Measurements from ENCODE around the gene CCNO. TPM values are rescaled to one million over a fixed set of nuclear protein-coding genes. Genes with fewer than 3 reads are reported as not detected.

Gene CCNO
- under 1 TPM in 2 of 6 experiments, not detected in 4; 0.31 to 0.75 TPM for total RNA-seq
- long read RNA-seq, result 0 reads

- H3K36me3 ChIP-seq, result no peaks in the 10 kb centered on the region
- DNase-seq (peak; percentile 73 to 79 (median 78)), ATAC-seq (peak; percentile 83 to 91 (median 86))
- H3K4me1 ChIP-seq, result peaks cover 0 to 29% (median 7%) of the 10 kb centered on the region in 4 donors
- H3K27me3 ChIP-seq, result peaks cover 0 to 49% of the 10 kb centered on the region in 2 donors
- intact Hi-C loops (cut with DNase I), result no loop called here
- peak within 1 kb of the TSS; percentile 43 to 55 (median 51) for H3K4me3 ChIP-seq
- no peaks in the 10 kb centered on the region for H3K9me3 ChIP-seq
- 0% methylated on average over 7 of the region's 106 CpGs for WGBS (ENCODE audit: insufficient coverage, low coverage, low lambda C conversion rate, missing lambda C conversion rate)
- no peak for TF ChIP-seq POLR2A (IDR thresholded peaks at IDR 0.05)
- no peak for TF ChIP-seq CTCF (IDR thresholded peaks at IDR 0.05)
- H3K27ac ChIP-seq, result no peak within 1 kb of the TSS
These were observed at the start of gene CCNO for GRCh38 chr5:55232985-55233928. Gene CCNO (minus strand): TSS chr5:55233608. CDS start chr5:55233523, 85 bp downstream.

- WGBS (ENCODE audit: insufficient coverage, low coverage, low lambda C conversion rate, missing lambda C conversion rate), result 95% methylated on average over 4 of the region's 4 CpGs
- intact Hi-C loops (cut with DNase I), result no loop called here
- H3K4me1 ChIP-seq, result no peaks in the 10 kb centered on the region
- H3K9me3 ChIP-seq, result no peaks in the 10 kb centered on the region
- H3K27me3 ChIP-seq, result no peaks in the 10 kb centered on the region
- DNase-seq (no peak), ATAC-seq (no peak)
- no peak overlapping the region for H3K27ac ChIP-seq
- no peak overlapping the region for H3K4me3 ChIP-seq
- H3K36me3 ChIP-seq, result peaks cover 0 to 69% (median 38%) of the 10 kb centered on the region in 4 donors
- TF ChIP-seq POLR2A (IDR thresholded peaks at IDR 0.05) (no peak), CTCF (IDR thresholded peaks at IDR 0.05) (no peak)
These were observed 45.4 kb upstream of the CCNO start for GRCh38 chr5:55278778-55279177.

GRCh38 chr5:55276771-55277170, 43.4 kb upstream of the CCNO start:
- TF ChIP-seq POLR2A (IDR thresholded peaks at IDR 0.05) (no peak), CTCF (IDR thresholded peaks at IDR 0.05) (no peak)
- 100% methylated on average over 1 of the region's 1 CpG for WGBS (ENCODE audit: insufficient coverage, low coverage, low lambda C conversion rate, missing lambda C conversion rate)
- Histone ChIP-seq H3K4me3 (no peak overlapping the region), H3K4me1 (no peaks in the 10 kb centered on the region), H3K27me3 (no peaks in the 10 kb centered on the region), H3K27ac (no peak overlapping the region), H3K36me3 (peaks cover 0 to 68% (median 29%) of the 10 kb centered on the region in 4 donors), H3K9me3 (no peaks in the 10 kb centered on the region)
- intact Hi-C loops (cut with DNase I), result no loop called here
- DNase-seq (no peak), ATAC-seq (no peak)

GRCh38 chr5:55258339-55258738, 24.9 kb upstream of the CCNO start:
- Histone ChIP-seq H3K27me3 (no peaks in the 10 kb centered on the region), H3K9me3 (no peaks in the 10 kb centered on the region), H3K27ac (no peak overlapping the region), H3K4me3 (no peak overlapping the region), H3K4me1 (no peaks in the 10 kb centered on the region), H3K36me3 (peaks cover 0 to 42% (median 25%) of the 10 kb centered on the region in 4 donors)
- intact Hi-C loops (cut with DNase I), result no loop called here
- 93% methylated on average over 2 of the region's 3 CpGs for whole genome bisulfite sequencing (ENCODE audit: insufficient coverage, low coverage, low lambda C conversion rate, missing lambda C conversion rate)
- peak in 2 of 4 donors; percentile 36 to 55 for ATAC-seq
- TF ChIP-seq CTCF (IDR thresholded peaks at IDR 0.05) (no peak), POLR2A (IDR thresholded peaks at IDR 0.05) (no peak)
- DNase-seq, result no peak
